ENCODE measurements around the gene GRM7. TPM values are rescaled to one million over a fixed set of nuclear protein-coding genes. Genes with fewer than 3 reads are reported as not detected.

Gene GRM7
- total RNA-seq, 1 donor from 2014 or later, result 0.16 TPM

DNA sequence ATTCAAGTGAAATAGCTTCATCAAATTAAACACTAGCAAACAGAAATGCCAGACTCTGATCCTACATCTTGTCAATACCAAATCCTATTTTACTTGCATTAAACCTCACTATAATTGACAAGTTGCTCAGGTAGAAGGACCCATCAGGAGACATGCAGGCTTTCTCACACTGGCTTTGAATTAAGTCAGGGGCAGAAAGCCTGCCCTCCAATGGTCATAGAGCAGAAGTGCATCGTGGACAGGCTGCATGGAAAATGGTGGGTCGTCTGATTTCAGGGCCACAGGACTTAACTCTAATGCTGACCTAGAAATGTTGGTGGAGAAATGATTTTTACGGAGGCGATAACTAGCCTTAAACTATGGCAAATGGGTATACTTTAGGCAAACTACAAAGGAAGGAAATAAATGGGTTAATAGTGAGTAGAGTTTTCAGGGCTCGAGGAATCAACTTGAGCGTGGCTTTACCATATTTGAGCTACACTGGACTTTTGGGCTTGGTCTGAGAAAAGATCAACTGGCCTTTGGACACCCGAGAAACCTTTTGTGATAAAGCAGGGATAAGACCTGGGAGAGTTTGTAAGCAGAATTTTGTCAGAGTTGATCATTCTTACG lies 283.9 kb downstream of the GRM7 start:
- DNase-seq (ENCODE audit: low spot score), result no peak

DNA sequence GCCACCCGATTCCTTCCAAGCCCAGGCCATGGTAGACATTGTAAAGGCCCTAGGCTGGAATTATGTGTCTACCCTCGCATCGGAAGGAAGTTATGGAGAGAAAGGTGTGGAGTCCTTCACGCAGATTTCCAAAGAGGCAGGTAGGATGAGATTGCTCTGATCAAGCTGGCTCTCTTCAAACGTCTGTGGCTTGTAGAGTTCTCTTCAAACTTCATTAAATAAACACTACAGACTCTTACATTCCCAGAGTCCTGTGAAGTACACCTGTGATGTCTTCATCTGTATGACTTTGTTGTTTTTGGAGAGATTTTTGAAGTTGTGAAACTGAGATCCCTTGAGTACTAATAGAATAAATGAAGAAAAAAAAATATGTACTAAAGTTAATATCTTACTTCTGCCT lies 285.6 kb downstream of the GRM7 start:
- DNase-seq (ENCODE audit: low spot score), result no peak

DNA sequence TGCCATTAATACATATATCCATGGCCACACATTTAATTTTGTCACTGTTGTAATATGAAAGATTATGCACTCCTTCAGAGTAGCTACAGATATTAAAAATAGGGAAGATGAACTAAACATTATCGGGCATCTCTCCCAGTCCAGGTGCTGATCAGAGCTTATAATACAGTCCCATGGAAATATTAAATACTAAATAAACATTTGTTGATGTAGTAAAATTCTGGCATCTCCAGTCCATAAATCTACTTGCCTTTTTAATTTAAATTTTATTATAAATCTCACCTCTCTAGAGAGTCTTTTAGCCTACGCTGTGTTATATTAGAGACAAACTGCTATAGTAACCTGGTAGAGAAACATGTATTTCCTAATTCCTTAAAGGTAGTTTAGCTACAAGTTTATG lies 297.6 kb downstream of the GRM7 start:
- DNase-seq (ENCODE audit: low spot score), result no peak

DNA sequence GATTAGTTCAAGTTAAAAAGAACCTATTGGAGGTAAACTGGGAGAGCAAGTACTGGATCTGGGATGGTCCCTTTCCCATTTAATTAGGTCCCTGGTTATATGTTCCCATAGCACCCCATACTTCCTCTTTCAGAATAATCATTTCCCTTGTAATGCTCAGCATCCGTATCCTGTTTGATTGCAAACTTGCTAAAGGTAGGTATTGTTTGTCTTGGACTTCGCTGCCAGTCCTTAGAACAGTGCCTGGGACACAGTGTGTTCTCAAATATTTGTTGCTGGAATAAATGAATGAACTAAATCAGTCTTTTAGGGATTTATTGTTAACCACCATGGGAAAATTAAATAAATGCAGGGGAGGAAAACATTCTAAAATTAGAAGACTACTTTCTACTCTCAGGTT lies 299.8 kb downstream of the GRM7 start:
- DNase-seq (ENCODE audit: low spot score), result no peak

DNA sequence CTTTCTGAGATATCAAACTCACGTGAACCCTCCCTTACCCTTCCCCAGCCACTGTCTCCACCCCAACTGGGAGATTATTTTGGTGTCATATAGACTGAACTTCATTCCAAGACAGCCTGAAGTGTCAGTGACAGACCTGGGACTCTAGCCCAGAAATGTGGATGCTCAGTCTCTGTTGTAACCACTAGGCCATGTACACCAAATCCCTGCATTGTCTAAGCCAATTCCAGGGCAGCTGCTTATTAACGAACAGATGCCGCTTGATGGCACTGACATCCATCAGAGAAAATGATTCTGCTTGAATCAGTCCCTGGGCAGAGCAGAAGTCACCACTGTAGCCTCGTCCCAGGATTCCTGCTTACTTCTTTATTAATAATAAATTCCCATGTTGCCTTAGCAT lies 305.5 kb downstream of the GRM7 start:
- DNase-seq (ENCODE audit: low spot score), result no peak

DNA sequence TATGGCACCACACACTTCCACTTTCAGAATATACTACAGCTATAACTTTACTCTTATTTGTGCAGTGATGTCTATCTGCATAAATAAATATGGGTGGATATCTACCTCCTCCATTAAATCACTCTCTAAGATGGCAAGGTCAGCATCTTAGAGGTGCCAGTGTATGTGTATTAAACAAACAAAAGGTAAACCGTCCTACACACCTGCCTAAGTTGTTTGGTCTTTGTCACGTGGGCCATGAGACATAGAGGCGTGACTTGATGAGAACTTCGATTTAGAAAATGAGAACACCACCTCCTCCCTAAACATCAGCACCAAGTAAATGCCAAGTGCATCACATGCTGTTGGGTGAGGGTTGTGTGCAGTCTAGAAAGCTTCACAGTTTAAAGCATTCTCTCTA lies 310.6 kb downstream of the GRM7 start:
- DNase-seq (ENCODE audit: low spot score), result no peak

DNA sequence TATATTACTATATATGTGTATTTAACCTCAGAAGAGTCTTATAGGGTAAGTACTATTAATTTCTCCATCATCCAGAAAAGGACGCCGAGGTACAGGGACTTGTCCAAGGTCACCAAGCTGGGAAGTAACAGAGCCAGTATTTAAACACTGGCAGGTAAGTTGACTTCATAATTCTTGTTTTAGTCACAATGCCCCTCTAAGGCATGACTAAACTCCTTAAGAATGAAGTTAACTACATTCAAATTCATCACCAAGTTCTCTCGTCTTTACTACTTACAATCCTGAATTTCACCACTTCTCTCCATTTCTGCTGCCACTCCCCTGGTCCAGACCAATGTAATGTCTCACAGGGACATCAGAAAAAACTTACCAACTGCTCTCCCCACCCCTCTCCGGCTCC lies 312.1 kb downstream of the GRM7 start:
- no peak for DNase-seq (ENCODE audit: low spot score)

DNA sequence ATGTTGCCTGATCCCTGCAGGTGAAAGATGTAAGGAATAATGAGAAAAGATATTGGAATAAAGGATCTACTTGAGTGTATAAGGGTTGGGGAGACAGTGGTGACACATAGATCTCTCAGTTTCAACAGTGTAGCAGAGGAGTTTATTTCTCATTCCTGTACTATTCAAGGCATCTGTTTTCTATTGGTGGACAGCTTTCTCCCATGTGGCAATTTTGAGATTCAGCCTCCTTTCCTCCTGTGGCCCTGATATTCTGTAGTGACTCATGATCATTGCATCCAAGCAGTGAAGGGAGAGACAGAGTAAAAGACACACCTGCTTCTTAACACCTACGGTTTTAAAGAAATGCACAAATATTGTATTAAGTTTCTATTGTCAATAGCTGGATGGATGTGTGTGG lies 327.6 kb downstream of the GRM7 start:
- DNase-seq (ENCODE audit: low spot score), result no peak

DNA sequence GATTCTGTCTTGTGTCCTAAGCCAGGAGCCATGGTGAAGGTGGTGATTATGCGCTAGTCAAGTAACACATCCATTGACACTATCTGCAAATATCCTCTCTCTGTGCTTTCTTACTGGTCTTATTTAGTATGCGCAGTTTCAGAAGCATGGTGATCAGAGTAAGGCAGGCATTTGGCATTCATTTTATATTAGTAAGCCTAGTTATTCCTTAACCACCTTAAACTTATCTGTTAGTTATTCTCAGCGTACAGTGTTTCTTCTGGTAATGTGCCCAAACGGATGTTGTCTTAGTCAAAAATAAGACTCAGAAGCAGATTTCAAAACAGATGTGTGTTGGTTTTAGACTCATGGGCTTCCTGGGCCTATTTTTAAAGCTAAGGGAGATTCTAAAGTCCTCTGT lies 329.2 kb downstream of the GRM7 start:
- no peak for DNase-seq (ENCODE audit: low spot score)

DNA sequence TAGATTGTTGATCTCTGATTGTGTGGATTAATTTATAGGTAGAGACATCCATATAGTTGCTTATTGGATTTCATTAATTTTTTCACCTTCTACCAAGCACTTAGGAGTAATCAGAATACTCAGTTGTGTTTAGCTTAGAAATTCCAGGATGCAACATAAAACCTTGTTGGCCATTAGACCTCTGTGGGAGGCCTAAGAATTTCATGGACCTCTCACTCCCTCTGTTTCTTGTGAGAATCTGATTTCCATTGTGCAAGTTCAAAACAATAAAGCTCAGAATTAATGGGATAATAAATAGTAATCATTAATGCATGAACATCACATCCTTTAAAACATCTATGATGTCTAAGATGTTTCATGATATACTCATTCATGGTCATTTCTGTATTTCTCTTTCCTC lies 332.4 kb downstream of the GRM7 start:
- DNase-seq (ENCODE audit: low spot score), result no peak

DNA sequence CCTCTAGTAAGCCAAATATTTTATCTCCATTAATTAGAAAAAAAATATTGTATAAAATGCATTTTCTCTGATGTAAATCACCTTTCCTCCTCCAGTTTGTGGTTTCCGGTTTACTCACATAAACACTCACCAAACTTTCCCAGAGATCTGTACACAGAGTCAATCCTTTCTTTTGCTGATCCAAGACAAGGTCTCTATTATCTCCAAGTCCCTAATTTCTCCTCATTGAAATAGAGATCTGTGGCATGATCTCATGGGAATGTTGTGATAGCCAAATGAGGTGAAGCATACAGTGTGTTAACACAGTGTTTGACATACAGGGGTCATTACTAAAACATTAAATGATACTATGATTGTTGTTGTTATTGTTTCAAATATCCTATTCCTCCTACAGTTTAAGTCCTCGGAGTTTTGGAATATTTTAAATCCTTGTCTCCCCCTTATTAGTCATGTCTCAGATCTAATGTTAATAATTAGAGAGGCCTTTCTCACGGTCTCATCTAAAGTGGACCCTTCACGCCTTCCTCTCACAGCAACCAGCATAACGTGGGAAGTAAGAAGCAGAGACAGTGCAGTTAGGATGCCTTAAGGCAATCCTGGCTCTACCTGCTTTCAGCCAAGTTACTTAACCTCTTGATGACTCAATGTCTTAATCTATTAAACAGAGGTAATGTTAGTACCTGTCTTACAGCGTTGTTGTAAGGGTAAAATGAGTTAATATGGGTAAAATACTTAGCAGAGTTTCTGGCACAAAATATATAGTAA lies 333.3 kb downstream of the GRM7 start:
- no peak for DNase-seq (ENCODE audit: low spot score)

DNA sequence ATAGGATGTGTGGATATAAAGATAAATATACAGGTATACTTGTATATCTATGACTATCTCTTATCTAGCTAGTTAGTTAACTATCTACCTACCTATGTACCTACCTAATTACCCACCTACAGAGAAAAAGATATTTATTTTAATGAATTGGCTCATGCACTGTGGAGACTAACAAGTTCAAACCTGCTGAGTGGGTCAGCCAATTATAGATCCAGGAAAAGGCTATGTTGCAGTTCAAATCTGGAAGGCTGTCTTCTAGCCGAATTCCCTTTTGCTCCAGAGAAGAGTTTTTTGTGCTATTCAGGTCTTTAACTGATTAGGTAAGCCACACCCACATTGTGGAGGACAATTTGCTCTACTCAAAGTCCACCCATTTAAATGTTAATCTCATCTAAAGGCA lies 335.0 kb downstream of the GRM7 start:
- no peak for DNase-seq (ENCODE audit: low spot score)

DNA sequence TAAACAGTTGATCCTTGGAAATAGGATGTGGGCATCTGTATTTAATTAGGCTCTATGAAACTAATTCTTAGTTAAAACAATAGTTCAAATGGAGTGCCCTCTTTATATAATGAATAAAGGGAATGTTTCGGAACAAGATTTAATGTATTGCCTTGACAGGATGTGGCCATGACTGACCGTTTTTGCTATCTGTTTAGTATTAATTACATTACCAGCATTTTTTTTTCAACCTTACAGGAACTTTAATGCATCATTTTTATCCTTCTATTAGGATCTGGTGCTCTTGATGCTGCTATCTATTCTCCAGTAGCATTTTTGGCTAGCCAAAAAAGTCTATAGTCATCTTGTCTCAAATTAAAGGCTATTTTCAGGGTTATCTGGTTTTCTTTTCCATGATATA lies 340.9 kb downstream of the GRM7 start:
- no peak for DNase-seq (ENCODE audit: low spot score)

DNA sequence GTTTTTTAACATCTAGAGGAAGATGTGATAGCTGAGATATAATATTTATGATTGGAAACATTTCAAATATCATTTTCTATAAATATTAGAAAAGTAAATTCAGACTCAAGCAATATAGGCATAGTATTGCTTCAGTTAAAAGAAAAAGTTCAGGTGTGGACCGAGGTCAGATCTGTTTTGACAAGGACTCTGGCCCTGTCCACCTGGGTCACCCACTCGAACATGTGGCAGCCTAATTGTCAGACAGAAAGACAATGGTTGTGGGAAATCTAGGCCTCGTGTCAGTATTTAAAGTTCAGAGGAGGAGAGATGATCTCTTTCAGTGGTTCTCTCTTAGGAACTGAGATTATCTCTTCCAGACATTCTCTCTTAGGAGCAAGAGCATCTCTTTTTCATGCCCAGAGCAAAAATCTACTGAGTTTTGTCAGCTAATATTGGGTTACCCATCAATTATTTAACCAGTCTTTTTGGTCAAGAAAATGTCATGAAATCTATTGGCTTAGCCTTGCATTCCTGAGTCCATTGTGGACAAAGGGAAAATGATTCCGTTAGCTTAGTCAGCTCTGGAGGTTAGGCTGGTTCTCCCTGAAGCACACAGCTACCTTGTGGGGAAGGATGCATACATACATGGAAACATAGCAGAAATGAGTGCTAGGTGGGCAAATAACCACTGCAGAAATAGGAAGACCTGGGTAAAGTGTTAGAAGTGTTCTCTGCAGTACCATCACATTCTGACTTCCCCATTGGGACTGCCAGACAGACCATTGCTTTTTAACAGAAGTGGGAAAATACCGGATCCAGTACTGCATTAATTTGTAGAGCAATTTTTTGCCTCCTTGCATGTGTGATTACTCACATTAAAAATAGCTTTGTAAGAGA lies 343.3 kb downstream of the GRM7 start:
- DNase-seq (ENCODE audit: low spot score), result no peak

DNA sequence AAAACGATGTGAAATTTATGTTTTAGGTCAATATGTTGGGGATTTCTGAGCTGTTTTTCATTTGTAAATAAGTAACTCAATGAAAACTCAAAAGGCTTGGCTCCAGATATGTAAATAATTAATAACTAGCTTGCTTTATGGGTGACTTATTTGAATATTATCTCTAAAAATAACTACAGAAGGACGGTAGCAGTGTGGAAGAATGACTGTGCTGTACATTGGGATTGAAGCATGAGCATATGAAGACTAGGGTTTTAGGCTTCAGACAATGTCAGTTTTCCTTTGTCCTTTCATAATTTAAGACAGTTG lies 343.9 kb downstream of the GRM7 start:
- no peak for DNase-seq (ENCODE audit: low spot score)

DNA sequence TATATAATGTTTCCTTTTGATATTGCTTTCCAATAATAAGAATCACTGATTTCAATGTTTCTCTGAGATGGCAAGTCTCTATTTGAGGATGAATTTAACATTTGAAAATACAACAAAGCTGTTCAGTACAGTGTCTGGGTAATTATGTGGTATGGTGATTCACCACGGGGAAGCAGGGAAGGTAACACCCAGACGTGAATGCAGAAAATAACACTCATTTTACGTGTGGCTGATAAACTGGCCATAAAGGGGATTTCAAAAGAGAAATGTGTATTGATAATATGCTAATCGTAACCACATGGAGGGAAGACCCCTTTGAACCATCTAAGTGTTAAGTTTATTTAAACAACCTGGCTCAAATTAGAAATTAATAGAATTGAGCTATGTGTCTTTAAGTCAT lies 344.6 kb downstream of the GRM7 start:
- no peak for DNase-seq (ENCODE audit: low spot score)

DNA sequence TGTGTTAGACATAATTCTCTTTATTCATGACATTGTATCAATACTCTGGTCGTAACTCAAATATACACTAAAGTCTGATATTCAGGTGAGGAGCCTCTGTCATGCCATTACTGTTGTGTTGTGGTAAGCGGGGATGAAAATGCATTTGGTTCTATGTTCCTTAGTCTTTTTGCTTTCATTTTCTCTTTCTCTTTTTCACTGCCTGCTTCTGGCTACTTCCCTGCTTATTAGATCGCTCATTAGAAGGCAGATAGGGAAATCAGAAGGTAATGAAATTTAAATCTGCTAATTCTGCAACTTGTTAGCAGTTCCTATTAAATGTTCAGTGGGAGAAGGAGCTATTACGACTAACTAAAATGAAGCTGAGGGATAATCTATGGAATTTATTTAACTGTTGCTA lies 345.0 kb downstream of the GRM7 start:
- no peak for DNase-seq (ENCODE audit: low spot score)

DNA sequence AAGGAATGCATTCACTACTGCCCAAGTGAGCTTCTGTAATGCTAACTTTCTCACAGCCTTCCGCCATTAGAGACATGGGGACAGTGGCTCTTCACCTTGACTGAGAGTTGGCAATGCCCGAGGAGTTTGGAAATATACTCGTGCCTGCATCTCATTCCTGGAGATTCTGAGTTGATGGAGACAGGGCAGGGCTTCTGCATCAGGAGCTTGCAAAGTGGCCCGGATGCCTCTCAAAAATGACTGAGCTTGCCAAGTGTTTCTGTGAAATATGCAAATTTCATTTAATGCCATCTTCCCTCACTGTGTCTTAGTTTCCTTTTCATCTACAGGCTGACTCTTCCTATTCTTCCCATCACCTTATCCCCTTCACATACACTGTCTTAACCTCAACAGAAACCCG lies 346.2 kb downstream of the GRM7 start:
- DNase-seq (ENCODE audit: low spot score), result no peak

DNA sequence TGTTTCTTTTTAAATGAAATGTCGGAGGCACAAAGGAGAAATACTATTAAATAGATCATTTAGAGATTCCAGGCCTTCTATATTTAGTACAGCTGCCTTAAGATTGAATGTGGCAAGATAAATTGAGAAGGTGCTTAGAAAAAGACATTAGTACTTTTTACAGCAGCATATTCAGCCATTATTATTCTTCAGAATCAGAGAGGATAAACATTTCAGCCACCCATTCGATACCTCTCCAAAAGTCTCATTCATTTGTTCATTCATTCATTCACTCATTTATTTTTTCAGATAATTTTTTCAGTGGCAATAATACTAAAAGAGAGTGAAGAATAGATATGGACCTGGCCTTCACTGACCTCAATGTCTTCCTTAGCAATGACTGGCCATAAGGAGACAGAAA lies 347.0 kb downstream of the GRM7 start:
- no peak for DNase-seq (ENCODE audit: low spot score)

DNA sequence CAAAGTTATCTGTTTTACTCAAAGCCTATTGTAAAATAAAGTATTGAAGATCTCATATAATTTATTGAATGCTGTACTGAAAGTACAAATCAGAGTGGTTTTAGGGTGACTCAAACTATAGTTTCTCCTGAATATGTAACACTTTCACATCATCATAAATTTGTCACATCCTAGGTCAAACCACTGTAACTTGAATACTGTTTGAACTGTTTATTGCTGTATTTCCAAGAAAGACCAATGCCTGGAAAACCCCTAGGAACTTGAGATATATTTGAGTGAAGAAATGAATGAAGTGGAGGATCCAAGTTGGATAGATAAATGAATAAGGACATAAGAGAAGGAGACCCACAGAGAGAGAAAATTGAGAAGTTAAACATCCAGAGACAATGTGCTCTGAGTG lies 348.2 kb downstream of the GRM7 start:
- no peak for DNase-seq (ENCODE audit: low spot score)

DNA sequence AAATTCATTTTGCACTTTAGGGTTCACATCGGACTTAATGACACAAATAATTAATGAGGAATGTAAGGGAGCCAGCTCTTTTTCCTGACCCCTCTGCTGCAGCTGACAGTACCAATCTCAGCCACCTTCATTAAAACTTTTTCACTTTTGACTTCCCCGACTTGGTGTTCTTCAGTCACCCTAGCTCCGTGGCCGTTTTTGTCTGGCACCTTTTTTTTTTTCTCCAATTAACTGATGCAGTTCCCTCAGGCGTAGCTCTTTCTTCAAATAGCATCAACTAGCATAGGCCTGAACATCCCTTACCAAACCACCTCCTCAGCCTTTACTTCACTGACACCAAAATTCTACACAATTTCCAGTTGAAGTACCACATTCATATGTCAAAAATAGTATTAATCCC lies 350.8 kb downstream of the GRM7 start:
- DNase-seq (ENCODE audit: low spot score), result no peak

DNA sequence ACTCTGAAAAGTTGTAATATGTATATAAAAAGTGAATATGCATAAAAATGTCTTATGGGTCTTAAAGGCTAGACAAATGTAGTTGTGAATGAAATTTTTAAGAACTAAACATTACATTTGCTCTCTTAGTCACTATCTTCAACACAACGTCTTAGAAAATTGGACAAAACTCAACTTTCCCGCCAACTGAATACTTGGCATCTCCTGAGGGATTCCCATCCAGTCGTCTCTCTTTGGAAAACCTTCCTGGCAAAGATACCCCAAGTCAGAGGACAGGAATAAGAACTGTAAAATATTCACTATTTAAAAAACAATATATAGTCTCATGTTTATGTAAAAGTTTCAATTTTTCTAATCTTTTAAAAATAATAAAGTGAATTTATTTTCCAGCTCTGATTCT lies 354.8 kb downstream of the GRM7 start:
- no peak for DNase-seq (ENCODE audit: low spot score)

DNA sequence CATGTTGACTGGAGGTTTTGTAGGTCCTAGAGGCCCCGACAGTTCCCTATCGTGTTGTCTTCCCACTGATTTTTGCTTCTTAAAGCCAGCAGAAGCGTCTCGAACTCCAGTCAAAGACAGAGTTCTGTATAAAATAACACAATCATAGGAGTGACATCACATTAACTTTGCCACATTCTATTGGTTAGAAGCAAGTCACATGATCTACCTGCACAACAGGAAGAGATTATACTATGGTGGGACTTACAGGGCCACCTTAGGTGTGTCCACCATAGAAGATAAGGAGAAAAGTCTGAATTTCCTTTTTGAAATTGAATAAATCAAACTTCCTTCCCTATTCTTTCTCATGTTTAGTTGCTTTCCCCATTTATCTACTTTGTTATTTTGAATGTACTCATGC lies 365.5 kb downstream of the GRM7 start:
- DNase-seq (ENCODE audit: low spot score), result no peak

Data from mesenteric fat pad (tissue), 1 donor.